ENCODE measurements around the gene INAVA.

DNA sequence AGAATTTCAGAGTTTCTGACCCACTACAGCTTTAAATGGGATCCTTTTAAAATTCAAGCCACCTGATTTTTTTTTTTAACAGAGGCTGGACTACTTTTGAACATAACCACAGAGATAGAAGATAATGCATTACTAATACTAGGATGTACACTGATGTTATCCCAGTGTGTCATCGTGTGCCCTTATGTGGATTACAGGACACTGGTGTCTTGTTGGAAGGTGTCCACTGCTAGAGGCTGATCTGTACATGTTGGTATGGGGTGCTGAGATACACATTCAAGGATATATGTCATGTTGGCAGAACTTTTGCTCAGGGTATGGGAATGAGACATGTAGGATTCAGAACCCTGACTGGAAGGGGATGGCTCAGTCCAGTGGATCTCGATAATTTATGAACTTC, 56.3 kb downstream of the INAVA start:
- TF ChIP-seq FOXP1 (CRISPR knock-in tag; IDR thresholded peaks at IDR 0.05; ENCODE audit: borderline replicate concordance): no peak
- TF ChIP-seq, protein P1, sequence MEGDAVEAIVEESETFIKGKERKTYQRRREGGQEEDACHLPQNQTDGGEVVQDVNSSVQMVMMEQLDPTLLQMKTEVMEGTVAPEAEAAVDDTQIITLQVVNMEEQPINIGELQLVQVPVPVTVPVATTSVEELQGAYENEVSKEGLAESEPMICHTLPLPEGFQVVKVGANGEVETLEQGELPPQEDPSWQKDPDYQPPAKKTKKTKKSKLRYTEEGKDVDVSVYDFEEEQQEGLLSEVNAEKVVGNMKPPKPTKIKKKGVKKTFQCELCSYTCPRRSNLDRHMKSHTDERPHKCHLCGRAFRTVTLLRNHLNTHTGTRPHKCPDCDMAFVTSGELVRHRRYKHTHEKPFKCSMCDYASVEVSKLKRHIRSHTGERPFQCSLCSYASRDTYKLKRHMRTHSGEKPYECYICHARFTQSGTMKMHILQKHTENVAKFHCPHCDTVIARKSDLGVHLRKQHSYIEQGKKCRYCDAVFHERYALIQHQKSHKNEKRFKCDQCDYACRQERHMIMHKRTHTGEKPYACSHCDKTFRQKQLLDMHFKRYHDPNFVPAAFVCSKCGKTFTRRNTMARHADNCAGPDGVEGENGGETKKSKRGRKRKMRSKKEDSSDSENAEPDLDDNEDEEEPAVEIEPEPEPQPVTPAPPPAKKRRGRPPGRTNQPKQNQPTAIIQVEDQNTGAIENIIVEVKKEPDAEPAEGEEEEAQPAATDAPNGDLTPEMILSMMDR (IDR thresholded peaks at IDR 0.05): no peak
- TF ChIP-seq, protein P2, sequence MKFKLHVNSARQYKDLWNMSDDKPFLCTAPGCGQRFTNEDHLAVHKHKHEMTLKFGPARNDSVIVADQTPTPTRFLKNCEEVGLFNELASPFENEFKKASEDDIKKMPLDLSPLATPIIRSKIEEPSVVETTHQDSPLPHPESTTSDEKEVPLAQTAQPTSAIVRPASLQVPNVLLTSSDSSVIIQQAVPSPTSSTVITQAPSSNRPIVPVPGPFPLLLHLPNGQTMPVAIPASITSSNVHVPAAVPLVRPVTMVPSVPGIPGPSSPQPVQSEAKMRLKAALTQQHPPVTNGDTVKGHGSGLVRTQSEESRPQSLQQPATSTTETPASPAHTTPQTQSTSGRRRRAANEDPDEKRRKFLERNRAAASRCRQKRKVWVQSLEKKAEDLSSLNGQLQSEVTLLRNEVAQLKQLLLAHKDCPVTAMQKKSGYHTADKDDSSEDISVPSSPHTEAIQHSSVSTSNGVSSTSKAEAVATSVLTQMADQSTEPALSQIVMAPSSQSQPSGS (CRISPR knock-in tag; IDR thresholded peaks at IDR 0.05; ENCODE audit: borderline replicate concordance, low read depth): no peak
- TF ChIP-seq, protein P3, sequence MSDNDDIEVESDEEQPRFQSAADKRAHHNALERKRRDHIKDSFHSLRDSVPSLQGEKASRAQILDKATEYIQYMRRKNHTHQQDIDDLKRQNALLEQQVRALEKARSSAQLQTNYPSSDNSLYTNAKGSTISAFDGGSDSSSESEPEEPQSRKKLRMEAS (CRISPR knock-in tag; IDR thresholded peaks at IDR 0.05): no peak

Data from WTC11 (cell line).